Measurements from ENCODE around the gene DHRS2. TPM values are rescaled to one million over a fixed set of nuclear protein-coding genes. Genes with fewer than 3 reads are reported as not detected.

DHRS2 gene
- total and polyA plus RNA-seq, 2 of the 13 experiments (the other 11 are each of a cell fraction or from before 2014, with no cell fraction given) = 1,621 to 3,021 TPM

- TF ChIP-seq ZFP36 (IDR thresholded peaks at IDR 0.05; ENCODE audit: borderline replicate concordance, low read depth, low read length, partially characterized antibody) = no peak
- TF ChIP-seq, protein P1, sequence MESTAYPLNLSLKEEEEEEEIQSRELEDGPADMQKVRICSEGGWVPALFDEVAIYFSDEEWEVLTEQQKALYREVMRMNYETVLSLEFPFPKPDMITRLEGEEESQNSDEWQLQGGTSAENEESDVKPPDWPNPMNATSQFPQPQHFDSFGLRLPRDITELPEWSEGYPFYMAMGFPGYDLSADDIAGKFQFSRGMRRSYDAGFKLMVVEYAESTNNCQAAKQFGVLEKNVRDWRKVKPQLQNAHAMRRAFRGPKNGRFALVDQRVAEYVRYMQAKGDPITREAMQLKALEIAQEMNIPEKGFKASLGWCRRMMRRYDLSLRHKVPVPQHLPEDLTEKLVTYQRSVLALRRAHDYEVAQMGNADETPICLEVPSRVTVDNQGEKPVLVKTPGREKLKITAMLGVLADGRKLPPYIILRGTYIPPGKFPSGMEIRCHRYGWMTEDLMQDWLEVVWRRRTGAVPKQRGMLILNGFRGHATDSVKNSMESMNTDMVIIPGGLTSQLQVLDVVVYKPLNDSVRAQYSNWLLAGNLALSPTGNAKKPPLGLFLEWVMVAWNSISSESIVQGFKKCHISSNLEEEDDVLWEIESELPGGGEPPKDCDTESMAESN (CRISPR knock-in tag; conservative IDR thresholded peaks at IDR 0.05) = no peak; the same call in none of the 2 replicates
- no peak for TF ChIP-seq CENPX (CRISPR knock-in tag; IDR thresholded peaks at IDR 0.05)
- 0 out of 2 replicates have a peak, but pooled peaks have one; percentile 43 for TF ChIP-seq MTA1 (CRISPR knock-in tag; IDR thresholded peaks at IDR 0.05; ENCODE audit: borderline replicate concordance)
- TF ChIP-seq KDM2A (CRISPR knock-in tag; IDR thresholded peaks at IDR 0.05; ENCODE audit: borderline replicate concordance, low read depth) = peak; percentile 68; the same call in 1 of the 2 replicates
- TF ChIP-seq IRF2 (CRISPR knock-in tag; IDR thresholded peaks at IDR 0.05) = peak; percentile 95
- TF ChIP-seq, protein P2, sequence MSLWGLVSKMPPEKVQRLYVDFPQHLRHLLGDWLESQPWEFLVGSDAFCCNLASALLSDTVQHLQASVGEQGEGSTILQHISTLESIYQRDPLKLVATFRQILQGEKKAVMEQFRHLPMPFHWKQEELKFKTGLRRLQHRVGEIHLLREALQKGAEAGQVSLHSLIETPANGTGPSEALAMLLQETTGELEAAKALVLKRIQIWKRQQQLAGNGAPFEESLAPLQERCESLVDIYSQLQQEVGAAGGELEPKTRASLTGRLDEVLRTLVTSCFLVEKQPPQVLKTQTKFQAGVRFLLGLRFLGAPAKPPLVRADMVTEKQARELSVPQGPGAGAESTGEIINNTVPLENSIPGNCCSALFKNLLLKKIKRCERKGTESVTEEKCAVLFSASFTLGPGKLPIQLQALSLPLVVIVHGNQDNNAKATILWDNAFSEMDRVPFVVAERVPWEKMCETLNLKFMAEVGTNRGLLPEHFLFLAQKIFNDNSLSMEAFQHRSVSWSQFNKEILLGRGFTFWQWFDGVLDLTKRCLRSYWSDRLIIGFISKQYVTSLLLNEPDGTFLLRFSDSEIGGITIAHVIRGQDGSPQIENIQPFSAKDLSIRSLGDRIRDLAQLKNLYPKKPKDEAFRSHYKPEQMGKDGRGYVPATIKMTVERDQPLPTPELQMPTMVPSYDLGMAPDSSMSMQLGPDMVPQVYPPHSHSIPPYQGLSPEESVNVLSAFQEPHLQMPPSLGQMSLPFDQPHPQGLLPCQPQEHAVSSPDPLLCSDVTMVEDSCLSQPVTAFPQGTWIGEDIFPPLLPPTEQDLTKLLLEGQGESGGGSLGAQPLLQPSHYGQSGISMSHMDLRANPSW (CRISPR knock-in tag; IDR thresholded peaks at IDR 0.05; ENCODE audit: borderline replicate concordance) = peak; percentile 52; the same call in 1 of the 2 replicates
- peak; percentile 95 for TF ChIP-seq SMAD3 (CRISPR knock-in tag; IDR thresholded peaks at IDR 0.05)
- peak; percentile 83 for TF ChIP-seq PRDM10 (CRISPR knock-in tag; IDR thresholded peaks at IDR 0.05; ENCODE audit: low read depth)
- TF ChIP-seq ZNF501 (CRISPR knock-in tag; IDR thresholded peaks at IDR 0.05) = no peak
- 0 out of 2 replicates have a peak, but pooled peaks have one; percentile 46 for TF ChIP-seq TMF1 (CRISPR knock-in tag; IDR thresholded peaks at IDR 0.05; ENCODE audit: low read depth)
- TF ChIP-seq ZNF547 (CRISPR knock-in tag; IDR thresholded peaks at IDR 0.05) = peak; percentile 33; the same call in 1 of the 2 replicates
- peak; percentile 87 for TF ChIP-seq RERE (CRISPR knock-in tag; IDR thresholded peaks at IDR 0.05; ENCODE audit: low read depth)
Observed at GRCh38 chr14:23613242-23614070, 22.7 kb upstream of the DHRS2 start (continued).

Measured in HepG2 (cell line).